ENCODE results near the gene TUBA3E.
A peak's percentile ranks its signal among the peaks of the same experiment; 100 is the strongest.
"Not testable (repeated sequence)": the region's sequence is repeated elsewhere in the genome, so short reads cannot be mapped to it uniquely, and the experiment has no call there.

TUBA3E gene

GRCh38 chr2:130192451-130192850, 5.8 kb downstream of the TUBA3E start:
- DNase-seq (ENCODE audit: low read depth in 3 of 3, low spot score in 1 of 3), result not testable (repeated sequence)

- not testable (repeated sequence) for DNase-seq (ENCODE audit: low read depth in 3 of 3, low spot score in 1 of 3)
Measured at GRCh38 chr2:130191319-130191718, 6.9 kb downstream of the TUBA3E start.

- no peak for DNase-seq (ENCODE audit: low read depth in 3 of 3, low spot score in 1 of 3)
Measured at GRCh38 chr2:130190237-130190636, 8.0 kb downstream of the TUBA3E start.

- not testable (repeated sequence) for DNase-seq (ENCODE audit: low read depth in 3 of 3, low spot score in 1 of 3)
Measured at GRCh38 chr2:130188958-130189357, 9.3 kb downstream of the TUBA3E start.

- not testable (repeated sequence) for DNase-seq (ENCODE audit: low read depth in 3 of 3, low spot score in 1 of 3)
Measured at GRCh38 chr2:130187859-130188792, 10.1 kb downstream of the TUBA3E start.

GRCh38 chr2:130187268-130187667, 11.0 kb downstream of the TUBA3E start:
- DNase-seq (ENCODE audit: low read depth in 3 of 3, low spot score in 1 of 3), result no peak

- no peak for DNase-seq (ENCODE audit: low read depth in 3 of 3, low spot score in 1 of 3)
Measured at GRCh38 chr2:130186391-130186790, 11.8 kb downstream of the TUBA3E start.

- no peak for DNase-seq (ENCODE audit: low read depth in 3 of 3, low spot score in 1 of 3)
Measured at GRCh38 chr2:130185896-130186295, 12.3 kb downstream of the TUBA3E start.

GRCh38 chr2:130185436-130185835, 12.8 kb downstream of the TUBA3E start:
- no peak for DNase-seq (ENCODE audit: low read depth in 3 of 3, low spot score in 1 of 3)

GRCh38 chr2:130183512-130184373, 14.5 kb downstream of the TUBA3E start:
- DNase-seq (ENCODE audit: low read depth in 3 of 3, low spot score in 1 of 3), result no peak

GRCh38 chr2:130182826-130183511, 15.3 kb downstream of the TUBA3E start:
- not testable (repeated sequence) for DNase-seq (ENCODE audit: low read depth in 3 of 3, low spot score in 1 of 3)

GRCh38 chr2:130181880-130182682, 16.2 kb downstream of the TUBA3E start, which contains the start of gene MZT2B:
Gene MZT2B, plus strand, starts transcription at chr2:130182262. Its CDS starts 21 bp downstream, at chr2:130182283.
- DNase-seq (ENCODE audit: low read depth in 3 of 3, low spot score in 1 of 3), result peak; percentile 71 to 86 (median 82)

- peak; percentile 94 to 97 (median 95) for DNase-seq (ENCODE audit: low read depth in 3 of 3, low spot score in 1 of 3)
Measured at GRCh38 chr2:130181325-130181879, 16.8 kb downstream of the TUBA3E start, which contains the start of gene SMPD4. Gene SMPD4, minus strand, starts transcription at chr2:130181602. Its CDS starts 5,010 bp downstream, at chr2:130176592.

GRCh38 chr2:130180404-130181324, 17.6 kb downstream of the TUBA3E start:
- DNase-seq (ENCODE audit: low read depth in 3 of 3, low spot score in 1 of 3), result not testable (repeated sequence)

- DNase-seq (ENCODE audit: low read depth in 3 of 3, low spot score in 1 of 3), result not testable (repeated sequence)
Measured at GRCh38 chr2:130174866-130175265, 23.4 kb downstream of the TUBA3E start.

GRCh38 chr2:130169896-130170295, 28.3 kb downstream of the TUBA3E start:
- DNase-seq (ENCODE audit: low read depth in 3 of 3, low spot score in 1 of 3), result no peak

GRCh38 chr2:130169163-130169562, 29.1 kb downstream of the TUBA3E start:
- not testable (repeated sequence) for DNase-seq (ENCODE audit: low read depth in 3 of 3, low spot score in 1 of 3)

GRCh38 chr2:130166611-130167010, 31.6 kb downstream of the TUBA3E start:
- not testable (repeated sequence) for DNase-seq (ENCODE audit: low read depth in 3 of 3, low spot score in 1 of 3)

Data from stimulated activated CD4-positive, alpha-beta T cell treated with anti-CD3 and anti-CD28 coated beads, TNF-alpha, amount 100 ng/mL, for 1 hour (primary cell).